ENCODE measurements around the gene LBHD1.
"Not testable (repeated sequence)": the region's sequence is repeated elsewhere in the genome, so short reads cannot be mapped to it uniquely, and the experiment has no call there.

LBHD1 gene

GRCh38 chr11:62665075-62665598, 6.9 kb downstream of the LBHD1 start, which contains the start of the genes C11orf98 and CSKMT:
TSS of gene C11orf98 (minus strand) at chr11:62665210. CDS start at chr11:62665169, 41 bp downstream.
TSS of gene CSKMT (plus strand) at chr11:62665312. CDS start at chr11:62665880, 568 bp downstream.
- DNase-seq (ENCODE audit: low read depth in 2 of 2) = peak; percentile 92 to 93

DNA sequence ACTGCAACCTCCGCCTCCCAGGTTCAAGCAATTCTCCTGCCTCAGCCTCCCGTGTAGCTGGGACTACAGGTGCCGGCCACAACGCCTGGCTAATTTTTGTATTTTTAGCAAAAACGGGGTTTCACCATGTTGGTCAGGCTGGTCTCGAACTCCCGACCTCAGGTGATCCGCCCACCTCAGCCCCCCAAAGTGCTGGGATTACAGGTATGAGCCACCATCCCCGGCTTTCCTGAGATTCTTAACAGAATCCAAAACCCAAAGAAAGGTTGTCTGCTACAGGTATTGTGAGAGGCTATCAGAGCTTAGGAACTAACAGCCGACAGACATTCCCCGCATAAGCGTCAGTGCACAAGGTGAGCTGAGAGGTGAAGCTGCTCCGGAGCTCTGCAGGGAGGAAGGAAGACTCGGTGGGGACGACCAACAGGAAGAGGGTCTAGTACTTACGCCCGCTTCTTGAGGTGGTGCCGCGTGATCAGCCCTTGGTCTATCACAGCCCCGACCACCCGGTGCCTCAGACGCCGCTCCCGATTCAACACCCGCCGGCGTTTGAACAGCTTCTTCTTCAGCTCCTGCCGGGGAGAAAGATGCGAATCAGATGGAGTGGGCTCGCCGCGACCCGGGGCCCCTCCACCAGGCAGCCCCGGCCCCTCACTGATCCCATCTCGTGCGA, 7.5 kb downstream of the LBHD1 start:
- peak in 1 of 2 donors; percentile 29 for DNase-seq (ENCODE audit: low read depth in 2 of 2)

- no peak for DNase-seq (ENCODE audit: low read depth in 2 of 2)
Measured at GRCh38 chr11:62656796-62657429, 15.2 kb downstream of the LBHD1 start.

GRCh38 chr11:62654297-62654696, 17.8 kb downstream of the LBHD1 start:
- no peak for DNase-seq (ENCODE audit: low read depth in 2 of 2)

DNA sequence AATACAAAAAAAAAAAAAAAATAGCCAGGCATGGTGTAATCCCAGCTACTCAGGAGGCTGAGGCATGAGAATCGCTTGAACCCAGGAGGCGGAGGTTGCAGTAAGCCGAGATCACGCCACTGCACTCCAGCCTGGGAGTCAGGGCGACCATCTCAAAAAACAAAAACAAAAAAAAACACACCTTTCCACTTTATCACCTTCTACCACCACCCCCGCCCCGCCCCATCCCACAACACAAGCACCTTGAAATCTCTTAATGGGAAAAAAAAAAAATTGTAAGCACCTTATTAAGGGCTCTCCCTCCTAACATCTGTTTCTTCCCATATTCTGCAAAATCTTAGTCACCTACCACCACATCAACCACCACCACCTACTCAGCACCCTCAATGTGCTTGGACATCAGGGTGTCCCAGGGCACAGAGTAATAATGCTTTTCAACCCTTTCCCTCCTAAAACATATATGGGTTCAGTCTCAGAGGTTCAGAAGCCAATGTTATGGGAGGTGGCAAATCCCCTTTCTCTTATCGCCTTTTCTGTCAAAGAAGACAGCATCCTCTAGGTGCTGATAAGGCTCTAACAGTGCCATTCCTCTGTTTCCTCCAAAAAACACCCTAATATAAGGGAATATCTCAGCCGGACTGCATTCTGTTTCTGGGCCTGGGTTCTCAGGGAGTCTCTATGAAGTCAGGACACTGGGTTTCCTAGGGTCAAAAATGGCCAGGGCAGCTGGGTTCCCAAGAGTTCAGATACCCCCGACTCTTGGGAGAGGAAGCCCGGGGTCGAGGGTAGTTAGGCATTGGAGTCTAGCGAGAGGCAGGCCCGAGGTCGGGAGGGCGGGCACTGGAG, 19.7 kb downstream of the LBHD1 start:
- no peak for DNase-seq (ENCODE audit: low read depth in 2 of 2)

- not testable (repeated sequence) for DNase-seq (ENCODE audit: low read depth in 2 of 2)
Measured at GRCh38 chr11:62650283-62650682, 21.8 kb downstream of the LBHD1 start.

GRCh38 chr11:62649486-62649885, 22.6 kb downstream of the LBHD1 start:
- no peak for DNase-seq (ENCODE audit: low read depth in 2 of 2)

DNA sequence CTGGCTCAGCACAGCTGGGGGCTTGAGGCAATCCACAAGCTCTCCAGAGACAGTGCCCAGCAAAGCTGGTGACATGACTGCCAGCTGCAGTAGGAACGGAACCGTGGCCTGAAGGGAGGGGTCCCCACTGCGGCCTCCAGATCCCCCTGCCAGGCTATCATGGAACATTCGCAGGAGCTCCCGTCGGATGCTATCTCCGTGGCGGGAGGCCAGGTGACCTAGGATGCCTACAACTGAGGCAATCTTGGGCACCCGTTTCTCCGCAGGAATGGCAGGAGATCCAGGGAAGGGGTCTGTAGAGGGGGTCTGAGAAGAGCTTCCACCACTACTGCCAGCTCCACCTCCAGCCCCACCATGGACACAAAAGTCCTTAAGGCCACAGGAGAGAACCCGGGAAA, 23.1 kb downstream of the LBHD1 start:
- DNase-seq (ENCODE audit: low read depth in 2 of 2) = no peak

DNA sequence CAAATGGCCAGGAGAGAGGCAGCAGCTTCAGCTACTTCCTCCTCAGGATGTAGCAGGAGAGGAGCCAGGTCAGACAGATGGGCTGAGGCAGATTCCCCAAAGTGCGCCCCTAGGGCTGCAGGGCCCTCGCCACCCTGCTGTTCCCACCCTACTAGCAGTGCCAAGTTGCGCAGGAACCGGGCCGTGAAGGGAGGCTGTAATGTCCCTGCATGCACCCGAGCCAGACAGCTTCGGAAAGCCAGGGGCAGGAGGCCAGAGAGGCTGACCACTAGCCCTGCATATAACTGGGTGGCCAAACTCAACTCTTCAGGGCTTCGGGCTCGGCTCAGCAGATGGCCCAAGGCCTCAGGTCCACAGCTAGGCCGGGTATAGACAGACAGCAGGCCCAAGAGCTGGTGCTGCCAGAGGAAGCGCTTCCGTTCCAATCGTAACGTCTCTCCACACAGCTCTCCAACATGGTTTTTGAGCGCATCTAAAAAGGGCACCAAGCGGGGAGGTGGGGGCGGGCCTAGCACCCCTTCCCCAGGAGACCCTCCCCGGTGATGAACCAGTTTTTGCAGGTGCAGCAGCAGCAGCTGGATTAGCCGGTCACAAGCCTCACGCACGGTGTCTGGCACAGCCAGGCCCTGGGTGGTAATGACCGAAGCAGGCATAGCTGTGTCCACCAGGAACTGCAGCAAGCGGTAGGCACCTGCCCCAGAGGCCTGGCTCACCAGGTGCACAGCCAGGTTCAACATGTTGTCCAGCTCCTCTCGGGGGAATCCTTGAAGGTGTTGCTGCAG, 23.7 kb downstream of the LBHD1 start:
- no peak for DNase-seq (ENCODE audit: low read depth in 2 of 2)

DNA sequence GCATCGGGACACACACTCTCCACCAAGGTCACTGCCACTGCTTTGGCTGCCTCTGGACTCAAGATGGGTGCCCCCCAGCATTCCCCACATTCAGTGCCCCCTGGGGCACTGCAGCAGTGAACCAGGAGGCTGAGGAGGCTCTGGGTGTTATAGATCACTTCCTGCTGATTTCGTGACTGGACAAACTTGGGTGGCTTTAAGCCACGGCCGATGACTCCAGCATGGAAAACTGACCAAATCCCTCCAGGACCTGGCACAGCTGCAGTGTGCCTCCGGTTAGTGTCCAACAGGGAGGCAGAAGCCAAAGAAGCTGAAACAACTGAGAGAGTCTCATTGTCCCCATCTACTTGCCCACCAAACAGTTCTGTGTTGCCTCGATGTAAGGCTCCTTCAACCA, 24.5 kb downstream of the LBHD1 start:
- no peak for DNase-seq (ENCODE audit: low read depth in 2 of 2)

- DNase-seq (ENCODE audit: low read depth in 2 of 2) = no peak
Measured at GRCh38 chr11:62646825-62647608, 25.1 kb downstream of the LBHD1 start.

DNA sequence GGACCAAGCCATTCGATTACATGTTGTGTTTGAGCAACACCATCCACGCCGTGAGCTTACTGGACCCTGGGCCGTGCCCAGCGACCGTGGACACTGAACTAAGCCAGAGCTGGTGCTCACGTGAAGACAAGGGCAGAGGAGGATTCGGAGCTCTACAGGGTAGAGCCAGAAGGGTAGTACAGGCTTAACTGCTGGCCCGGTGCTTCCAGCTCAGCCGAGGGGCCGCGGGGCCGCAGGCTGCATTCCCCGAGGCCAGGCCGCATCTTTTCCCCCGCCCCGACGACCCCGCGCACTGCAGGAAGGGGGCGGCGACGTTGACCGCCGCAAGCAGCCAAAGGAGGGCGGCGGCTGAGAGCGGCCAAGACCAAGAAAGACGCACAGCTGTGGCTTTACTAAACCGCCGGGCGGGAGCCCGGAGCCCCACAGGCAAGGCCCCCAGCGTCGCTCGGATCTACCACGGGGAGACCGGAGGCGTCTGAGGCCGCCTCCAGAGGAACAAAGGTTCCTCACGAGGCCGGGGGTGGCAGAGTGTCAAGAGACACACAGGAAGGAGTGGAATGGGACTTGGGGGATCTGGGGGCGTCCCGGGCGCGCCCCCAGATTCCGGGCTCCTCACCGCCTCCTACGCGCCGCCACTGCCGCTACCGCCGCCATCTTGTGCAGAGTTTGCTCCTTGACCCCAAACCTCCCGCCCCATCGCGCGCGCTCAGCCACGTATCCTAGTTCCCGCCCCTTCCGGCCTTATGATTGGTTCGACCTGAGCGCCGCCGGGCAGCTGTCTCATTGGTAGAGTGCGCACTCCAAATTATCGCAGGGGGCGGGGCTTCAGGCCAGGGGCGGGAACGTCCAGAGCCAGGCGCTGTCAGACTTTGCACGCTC, 25.9 kb downstream of the LBHD1 start, which contains the start of gene GANAB:
GANAB (minus strand) TSS at position 668 of the 879 bp plus-strand sequence; CDS start at position 654, 14 bp downstream.
- DNase-seq (ENCODE audit: low read depth in 2 of 2) = peak; percentile 99

- DNase-seq (ENCODE audit: low read depth in 2 of 2) = no peak
Measured at GRCh38 chr11:62645671-62645945, 26.5 kb downstream of the LBHD1 start.

GRCh38 chr11:62644220-62644619, 27.8 kb downstream of the LBHD1 start:
- no peak for DNase-seq (ENCODE audit: low read depth in 2 of 2)

DNA sequence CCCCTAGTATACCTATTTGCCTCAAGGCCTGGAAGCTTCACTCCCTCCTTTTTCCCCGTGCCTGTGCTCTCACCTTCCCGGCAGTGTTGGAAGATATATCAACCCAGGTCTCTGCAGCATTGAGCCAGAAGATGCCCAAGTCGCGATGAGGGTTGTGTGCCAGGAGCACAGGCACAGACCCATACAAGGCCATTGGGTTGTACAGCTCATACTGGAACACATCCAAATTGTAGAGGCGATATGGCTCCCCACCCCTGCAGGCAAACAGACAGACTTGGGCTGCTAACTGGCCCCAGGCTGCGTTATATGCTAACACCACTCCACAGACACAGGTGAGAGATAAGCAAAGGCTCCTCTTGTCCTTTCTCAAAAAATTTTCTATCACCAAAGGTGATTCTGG, 39.6 kb downstream of the LBHD1 start:
- no peak for DNase-seq (ENCODE audit: low read depth in 2 of 2)

GRCh38 chr11:62627713-62628112, 44.4 kb downstream of the LBHD1 start:
- DNase-seq (ENCODE audit: low read depth in 2 of 2) = no peak

DNA sequence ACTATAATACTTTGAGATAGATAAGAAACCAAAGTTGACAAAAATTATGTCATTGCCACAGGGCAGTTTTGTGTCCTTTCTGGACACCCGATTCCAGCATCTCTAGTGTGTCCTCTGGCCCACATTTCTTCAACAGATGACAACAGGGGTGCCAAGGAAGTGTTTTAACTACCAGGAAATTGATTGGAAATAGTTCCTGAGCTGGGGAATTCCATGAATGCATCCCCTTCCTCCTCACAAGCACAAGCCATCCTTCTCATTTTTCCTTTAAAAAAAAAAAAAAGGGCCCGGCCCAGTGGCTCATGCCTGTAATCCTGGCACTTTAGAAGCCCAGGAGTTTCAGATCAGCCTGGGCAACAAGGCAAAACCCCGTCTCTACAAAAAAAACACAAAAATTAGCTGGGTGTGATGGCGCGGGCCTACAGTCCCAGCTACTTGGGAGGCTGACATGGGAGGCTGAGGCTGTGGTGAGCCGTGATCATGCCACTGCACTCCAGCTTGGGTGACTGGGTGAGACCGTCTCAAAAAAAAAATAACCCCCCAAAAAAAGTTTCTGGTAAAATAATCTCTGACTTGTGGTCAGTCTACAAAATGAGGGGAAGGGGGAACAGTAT, 49.5 kb downstream of the LBHD1 start:
- DNase-seq (ENCODE audit: low read depth in 2 of 2) = no peak

DNA sequence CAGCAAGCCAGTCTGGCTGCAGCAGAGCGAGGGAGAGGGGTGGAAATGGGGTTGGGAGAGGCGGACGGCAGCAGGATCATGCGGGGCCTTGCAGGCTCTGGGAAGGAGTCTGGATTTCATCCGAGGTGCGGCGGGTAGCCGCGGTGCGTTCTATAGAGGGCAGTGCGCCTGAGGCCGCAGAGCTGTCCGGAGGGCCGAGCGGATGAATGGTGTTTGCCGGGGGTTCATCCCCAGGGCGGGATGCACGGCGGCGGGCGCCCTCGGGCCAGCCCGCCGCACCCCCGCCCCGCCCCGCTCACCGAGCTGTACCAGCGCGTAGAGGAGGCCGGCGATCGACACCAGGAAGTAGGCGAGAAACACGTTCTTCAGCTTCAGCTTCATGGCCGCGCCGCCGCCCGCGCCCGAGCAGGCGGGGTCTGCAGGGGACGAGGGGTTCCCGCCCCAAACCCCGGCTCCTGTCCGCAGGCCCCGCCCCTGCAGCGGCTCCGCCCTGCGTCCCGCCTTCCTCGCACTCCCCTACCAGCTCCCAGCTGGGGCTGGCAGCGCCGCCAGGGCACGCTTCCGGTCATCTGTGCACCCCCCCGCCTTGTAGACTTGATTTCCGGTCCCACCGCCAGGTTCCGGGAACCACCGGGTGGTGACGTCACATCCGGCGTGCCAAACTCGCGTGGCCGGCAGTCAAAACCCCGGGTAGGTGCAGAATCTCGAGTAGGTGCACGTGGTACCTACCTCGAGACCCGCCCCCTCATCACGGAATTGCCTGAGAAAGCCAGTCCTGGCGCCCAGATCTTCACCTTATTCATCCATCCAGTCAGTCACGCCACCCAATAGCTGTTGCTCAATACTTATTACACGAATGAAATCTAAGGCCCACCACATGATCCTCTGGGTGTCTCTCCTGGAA, 50.2 kb downstream of the LBHD1 start, which contains the start of gene B3GAT3:
B3GAT3 (minus strand) TSS at position 420 of the 904 bp plus-strand sequence; CDS start at position 381, 39 bp downstream.
- DNase-seq (ENCODE audit: low read depth in 2 of 2) = peak; percentile 97

All from stimulated activated CD8-positive, alpha-beta memory T cell treated with anti-CD3 and anti-CD28 coated beads, Interleukin-7, amount 100 ng/mL, for 4 hours (primary cell).